Measurements from ENCODE around the gene SV2C. TPM values are rescaled to one million over a fixed set of nuclear protein-coding genes. Genes with fewer than 3 reads are reported as not detected.

Gene SV2C
- total RNA-seq, 1 donor from 2014 or later, result under 0.01 TPM

- Histone ChIP-seq H3K9me3 (ENCODE audit: control insufficient read depth in 3 of 3, low read length in 3 of 3) (no peaks in the 10 kb centered on the region), H3K27me3 (ENCODE audit: control insufficient read depth in 3 of 3, insufficient read depth in 3 of 3, low read length in 3 of 3) (no peaks in the 10 kb centered on the region), H3K27ac (ENCODE audit: low read depth, low read length) (no peak overlapping the region), H3K4me3 (ENCODE audit: low read length in 3 of 3) (no peak overlapping the region), H3K9ac (ENCODE audit: low read depth in 1 of 3, low read length in 3 of 3) (no peak overlapping the region), H3K4me1 (ENCODE audit: control insufficient read depth in 3 of 3, insufficient read depth in 3 of 3, low read length in 3 of 3) (no peaks in the 10 kb centered on the region), H3K36me3 (ENCODE audit: control insufficient read depth in 3 of 3, insufficient read depth in 3 of 3, low read length in 3 of 3) (no peaks in the 10 kb centered on the region)
Observed at GRCh38 chr5:76341651-76342334, 258.6 kb downstream of the SV2C start.

DNA sequence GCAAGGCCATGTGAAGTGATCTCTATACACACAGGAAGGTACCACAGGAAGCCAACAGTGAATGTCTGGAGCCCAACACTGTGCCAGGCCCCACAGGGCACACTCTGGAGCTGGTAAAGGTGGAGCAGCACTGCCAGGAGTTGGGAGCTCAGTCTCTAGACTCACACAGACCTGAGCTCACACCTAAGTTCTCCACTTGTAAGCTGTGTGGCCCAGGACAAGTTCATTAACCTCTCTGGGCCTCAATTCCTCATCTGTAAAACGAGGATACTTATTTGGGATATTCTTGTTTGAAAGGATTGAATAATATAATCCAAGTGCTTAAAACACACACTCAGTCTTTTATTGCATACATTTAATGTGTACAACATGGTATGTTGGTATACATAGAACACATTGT lies 259.3 kb downstream of the SV2C start:
- Histone ChIP-seq H3K36me3 (ENCODE audit: control insufficient read depth in 3 of 3, insufficient read depth in 3 of 3, low read length in 3 of 3) (no peaks in the 10 kb centered on the region), H3K27ac (ENCODE audit: low read depth, low read length) (no peak overlapping the region), H3K9ac (ENCODE audit: low read depth in 1 of 3, low read length in 3 of 3) (no peak overlapping the region), H3K9me3 (ENCODE audit: control insufficient read depth in 3 of 3, low read length in 3 of 3) (no peaks in the 10 kb centered on the region), H3K27me3 (ENCODE audit: control insufficient read depth in 3 of 3, insufficient read depth in 3 of 3, low read length in 3 of 3) (no peaks in the 10 kb centered on the region), H3K4me3 (ENCODE audit: low read length in 3 of 3) (no peak overlapping the region), H3K4me1 (ENCODE audit: control insufficient read depth in 3 of 3, insufficient read depth in 3 of 3, low read length in 3 of 3) (no peaks in the 10 kb centered on the region)

GRCh38 chr5:76345582-76345981 lies 262.4 kb downstream of the SV2C start:
- no peaks in the 10 kb centered on the region for H3K4me1 ChIP-seq (ENCODE audit: control insufficient read depth in 3 of 3, insufficient read depth in 3 of 3, low read length in 3 of 3)
- H3K36me3 ChIP-seq (ENCODE audit: control insufficient read depth in 3 of 3, insufficient read depth in 3 of 3, low read length in 3 of 3), result no peaks in the 10 kb centered on the region
- H3K9me3 ChIP-seq (ENCODE audit: control insufficient read depth in 3 of 3, low read length in 3 of 3), result no peaks in the 10 kb centered on the region
- H3K4me3 ChIP-seq (ENCODE audit: low read length in 3 of 3), result no peak overlapping the region
- H3K9ac ChIP-seq (ENCODE audit: low read depth in 1 of 3, low read length in 3 of 3), result no peak overlapping the region
- H3K27me3 ChIP-seq (ENCODE audit: control insufficient read depth in 3 of 3, insufficient read depth in 3 of 3, low read length in 3 of 3), result no peaks in the 10 kb centered on the region
- H3K27ac ChIP-seq (ENCODE audit: low read depth, low read length), result no peak overlapping the region

- no peak overlapping the region for H3K9ac ChIP-seq (ENCODE audit: low read depth in 1 of 3, low read length in 3 of 3)
- no peak overlapping the region for H3K4me3 ChIP-seq (ENCODE audit: low read length in 3 of 3)
- no peaks in the 10 kb centered on the region for H3K4me1 ChIP-seq (ENCODE audit: control insufficient read depth in 3 of 3, insufficient read depth in 3 of 3, low read length in 3 of 3)
- no peak overlapping the region for H3K27ac ChIP-seq (ENCODE audit: low read depth, low read length)
- no peaks in the 10 kb centered on the region for H3K27me3 ChIP-seq (ENCODE audit: control insufficient read depth in 3 of 3, insufficient read depth in 3 of 3, low read length in 3 of 3)
- H3K36me3 ChIP-seq (ENCODE audit: control insufficient read depth in 3 of 3, insufficient read depth in 3 of 3, low read length in 3 of 3), result no peaks in the 10 kb centered on the region
- H3K9me3 ChIP-seq (ENCODE audit: control insufficient read depth in 3 of 3, low read length in 3 of 3), result no peaks in the 10 kb centered on the region
Observed at GRCh38 chr5:76351176-76351575, 268.0 kb downstream of the SV2C start.

DNA sequence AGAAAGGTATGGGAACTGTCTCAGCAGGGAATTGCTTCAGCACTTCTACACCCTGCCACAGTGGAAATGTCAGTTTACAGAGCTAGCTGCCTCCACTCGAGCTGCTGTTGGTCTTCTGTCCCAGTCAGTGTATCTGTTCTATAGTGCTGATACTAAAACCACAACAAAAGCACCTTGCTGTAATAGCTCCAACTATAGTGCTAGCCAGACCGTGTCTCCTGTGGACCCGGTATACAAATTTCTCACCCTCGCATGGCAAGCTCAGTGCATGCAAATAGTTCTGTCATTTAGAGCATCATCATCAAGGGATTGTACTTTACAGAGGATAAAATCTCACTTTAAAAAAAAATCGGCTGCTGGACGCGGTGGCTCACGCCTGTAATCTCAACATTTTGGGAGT lies 268.4 kb downstream of the SV2C start:
- H3K27me3 ChIP-seq (ENCODE audit: control insufficient read depth in 3 of 3, insufficient read depth in 3 of 3, low read length in 3 of 3), result no peaks in the 10 kb centered on the region
- H3K4me1 ChIP-seq (ENCODE audit: control insufficient read depth in 3 of 3, insufficient read depth in 3 of 3, low read length in 3 of 3), result no peaks in the 10 kb centered on the region
- no peak overlapping the region for H3K27ac ChIP-seq (ENCODE audit: low read depth, low read length)
- H3K4me3 ChIP-seq (ENCODE audit: low read length in 3 of 3), result no peak overlapping the region
- no peaks in the 10 kb centered on the region for H3K9me3 ChIP-seq (ENCODE audit: control insufficient read depth in 3 of 3, low read length in 3 of 3)
- H3K9ac ChIP-seq (ENCODE audit: low read depth in 1 of 3, low read length in 3 of 3), result no peak overlapping the region
- no peaks in the 10 kb centered on the region for H3K36me3 ChIP-seq (ENCODE audit: control insufficient read depth in 3 of 3, insufficient read depth in 3 of 3, low read length in 3 of 3)

DNA sequence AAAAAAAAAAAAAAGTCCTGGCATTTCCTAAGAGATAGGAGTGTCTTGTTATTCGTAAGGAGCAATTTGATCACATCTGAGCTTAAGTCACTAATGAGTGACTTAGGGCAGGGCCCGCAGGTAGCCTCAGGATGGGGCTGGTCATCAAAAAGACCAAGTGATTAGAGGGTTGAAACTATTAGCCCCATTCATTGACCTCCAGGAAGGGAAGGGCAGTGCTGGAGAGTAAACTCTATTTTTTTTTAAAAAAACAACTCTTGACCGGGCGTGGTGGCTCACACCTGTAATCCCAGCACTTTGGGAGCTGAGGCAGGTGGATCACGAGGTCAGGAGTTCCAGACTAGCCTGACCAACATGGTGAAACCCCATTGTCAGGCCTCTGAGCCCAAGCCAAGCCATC lies 273.7 kb downstream of the SV2C start:
- Histone ChIP-seq H3K9ac (ENCODE audit: low read depth in 1 of 3, low read length in 3 of 3) (no peak overlapping the region), H3K27me3 (ENCODE audit: control insufficient read depth in 3 of 3, insufficient read depth in 3 of 3, low read length in 3 of 3) (peaks cover 0 to 2% (median 0%) of the 10 kb centered on the region in 3 donors), H3K36me3 (ENCODE audit: control insufficient read depth in 3 of 3, insufficient read depth in 3 of 3, low read length in 3 of 3) (no peaks in the 10 kb centered on the region), H3K27ac (ENCODE audit: low read depth, low read length) (no peak overlapping the region), H3K4me3 (ENCODE audit: low read length in 3 of 3) (no peak overlapping the region), H3K9me3 (ENCODE audit: control insufficient read depth in 3 of 3, low read length in 3 of 3) (no peaks in the 10 kb centered on the region), H3K4me1 (ENCODE audit: control insufficient read depth in 3 of 3, insufficient read depth in 3 of 3, low read length in 3 of 3) (no peaks in the 10 kb centered on the region)

DNA sequence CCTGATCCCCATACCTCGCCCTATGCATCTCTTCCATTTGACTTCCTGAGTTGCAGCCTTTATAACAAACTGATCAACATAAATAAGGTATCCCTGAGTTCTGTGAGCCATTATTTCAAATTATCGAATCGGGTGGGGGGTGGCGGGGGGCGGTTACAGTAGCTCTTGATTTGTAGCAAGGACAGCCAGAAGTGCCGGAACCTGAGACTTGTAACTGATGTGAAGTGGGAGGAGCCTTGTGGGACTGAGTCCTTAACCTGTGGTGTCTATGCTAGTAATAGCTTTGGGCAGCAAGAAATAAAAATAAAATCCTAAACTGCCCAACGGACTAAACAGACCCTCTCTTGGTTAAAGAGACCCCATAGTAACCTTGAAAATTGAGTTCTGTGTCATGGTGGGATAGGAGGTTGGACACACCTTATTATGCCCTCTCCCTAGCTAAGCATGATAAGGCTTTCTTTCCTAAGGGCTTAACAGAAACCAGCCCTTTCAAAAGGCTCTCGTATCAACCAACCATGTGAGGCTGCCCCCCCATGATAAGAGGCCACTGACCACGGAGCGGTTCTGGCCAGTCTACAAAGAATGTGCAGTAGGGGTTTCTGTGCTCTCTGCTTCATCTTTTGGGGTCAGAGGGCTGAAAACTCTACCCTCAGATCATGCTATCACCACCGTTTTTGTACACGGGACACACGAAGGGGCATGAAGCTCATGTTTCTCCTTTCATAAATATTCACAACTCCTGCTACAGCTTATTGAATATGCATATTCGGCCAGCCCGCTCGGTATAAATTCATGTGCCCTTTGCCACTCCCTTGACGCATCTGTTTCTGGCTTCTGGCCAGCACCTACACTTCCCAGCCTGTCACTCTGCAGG lies 280.4 kb downstream of the SV2C start:
- no peaks in the 10 kb centered on the region for H3K36me3 ChIP-seq (ENCODE audit: control insufficient read depth in 3 of 3, insufficient read depth in 3 of 3, low read length in 3 of 3)
- no peaks in the 10 kb centered on the region for H3K9me3 ChIP-seq (ENCODE audit: control insufficient read depth in 3 of 3, low read length in 3 of 3)
- no peak overlapping the region for H3K9ac ChIP-seq (ENCODE audit: low read depth in 1 of 3, low read length in 3 of 3)
- no peak overlapping the region for H3K27ac ChIP-seq (ENCODE audit: low read depth, low read length)
- no peak overlapping the region for H3K4me3 ChIP-seq (ENCODE audit: low read length in 3 of 3)
- no peaks in the 10 kb centered on the region for H3K27me3 ChIP-seq (ENCODE audit: control insufficient read depth in 3 of 3, insufficient read depth in 3 of 3, low read length in 3 of 3)
- no peaks in the 10 kb centered on the region for H3K4me1 ChIP-seq (ENCODE audit: control insufficient read depth in 3 of 3, insufficient read depth in 3 of 3, low read length in 3 of 3)

DNA sequence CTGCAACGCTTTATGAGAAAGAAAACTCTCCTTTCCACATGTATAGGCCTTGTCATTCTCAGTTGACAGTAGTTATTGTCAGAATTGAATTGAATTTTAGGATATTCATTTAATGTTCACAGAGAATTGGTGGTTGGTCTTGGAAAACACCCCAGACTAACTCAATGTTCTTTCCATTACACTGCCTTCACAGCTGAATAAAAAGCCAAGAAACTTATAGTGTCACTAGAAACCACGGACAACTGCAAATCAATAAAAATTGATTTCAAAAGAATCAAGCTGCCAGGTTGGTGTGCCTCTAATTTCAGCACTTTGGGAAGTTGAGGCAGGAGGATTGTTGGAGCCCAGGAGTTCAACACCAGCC lies 281.0 kb downstream of the SV2C start:
- H3K27me3 ChIP-seq (ENCODE audit: control insufficient read depth in 3 of 3, insufficient read depth in 3 of 3, low read length in 3 of 3), result no peaks in the 10 kb centered on the region
- no peak overlapping the region for H3K4me3 ChIP-seq (ENCODE audit: low read length in 3 of 3)
- no peaks in the 10 kb centered on the region for H3K4me1 ChIP-seq (ENCODE audit: control insufficient read depth in 3 of 3, insufficient read depth in 3 of 3, low read length in 3 of 3)
- no peak overlapping the region for H3K27ac ChIP-seq (ENCODE audit: low read depth, low read length)
- no peaks in the 10 kb centered on the region for H3K9me3 ChIP-seq (ENCODE audit: control insufficient read depth in 3 of 3, low read length in 3 of 3)
- no peak overlapping the region for H3K9ac ChIP-seq (ENCODE audit: low read depth in 1 of 3, low read length in 3 of 3)
- H3K36me3 ChIP-seq (ENCODE audit: control insufficient read depth in 3 of 3, insufficient read depth in 3 of 3, low read length in 3 of 3), result no peaks in the 10 kb centered on the region

DNA sequence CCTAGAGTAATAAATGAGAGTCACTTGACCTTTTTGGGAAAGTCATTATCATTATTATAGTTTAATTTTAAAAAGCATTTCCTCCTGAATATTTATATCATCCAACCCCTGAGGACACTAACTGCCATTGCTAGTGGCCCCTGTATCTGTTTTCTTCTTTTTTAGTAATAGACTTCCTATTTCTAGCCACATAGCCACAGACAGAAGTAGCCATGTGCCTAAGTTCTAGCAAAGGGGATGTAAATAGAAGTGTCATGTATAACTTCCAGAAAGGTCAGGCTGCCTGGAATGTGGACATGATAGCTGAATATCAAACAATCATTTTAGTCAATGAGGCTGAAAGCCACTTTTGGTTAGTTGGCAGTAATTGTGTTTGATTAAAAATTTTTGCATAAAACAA lies 282.4 kb downstream of the SV2C start:
- H3K4me1 ChIP-seq (ENCODE audit: control insufficient read depth in 3 of 3, insufficient read depth in 3 of 3, low read length in 3 of 3), result no peaks in the 10 kb centered on the region
- H3K9ac ChIP-seq (ENCODE audit: low read depth in 1 of 3, low read length in 3 of 3), result no peak overlapping the region
- H3K27me3 ChIP-seq (ENCODE audit: control insufficient read depth in 3 of 3, insufficient read depth in 3 of 3, low read length in 3 of 3), result no peaks in the 10 kb centered on the region
- H3K36me3 ChIP-seq (ENCODE audit: control insufficient read depth in 3 of 3, insufficient read depth in 3 of 3, low read length in 3 of 3), result no peaks in the 10 kb centered on the region
- no peak overlapping the region for H3K27ac ChIP-seq (ENCODE audit: low read depth, low read length)
- H3K9me3 ChIP-seq (ENCODE audit: control insufficient read depth in 3 of 3, low read length in 3 of 3), result no peaks in the 10 kb centered on the region
- no peak overlapping the region for H3K4me3 ChIP-seq (ENCODE audit: low read length in 3 of 3)

DNA sequence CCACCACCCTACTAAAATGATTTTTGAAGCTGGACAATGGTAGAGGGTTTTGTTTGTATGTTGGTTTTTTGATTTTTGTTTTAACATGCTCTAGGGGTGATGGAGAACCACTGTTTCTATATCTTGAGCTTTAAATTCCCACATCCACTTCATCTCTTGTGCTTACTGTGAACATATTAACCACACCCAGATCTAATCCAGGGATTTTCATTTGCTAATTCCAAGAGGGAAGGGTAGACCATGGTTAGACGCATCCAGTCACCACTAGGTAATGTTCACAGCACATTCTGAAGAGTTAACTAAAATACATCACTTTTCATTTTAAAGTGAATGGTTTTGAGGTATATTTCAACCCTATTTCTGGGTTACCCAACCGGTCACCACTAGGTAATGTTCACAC lies 283.4 kb downstream of the SV2C start:
- H3K9ac ChIP-seq (ENCODE audit: low read depth in 1 of 3, low read length in 3 of 3), result no peak overlapping the region
- no peaks in the 10 kb centered on the region for H3K9me3 ChIP-seq (ENCODE audit: control insufficient read depth in 3 of 3, low read length in 3 of 3)
- no peaks in the 10 kb centered on the region for H3K4me1 ChIP-seq (ENCODE audit: control insufficient read depth in 3 of 3, insufficient read depth in 3 of 3, low read length in 3 of 3)

More for the DNA sequence above, 283.4 kb downstream of the SV2C start:
- Histone ChIP-seq H3K27me3 (ENCODE audit: control insufficient read depth in 3 of 3, insufficient read depth in 3 of 3, low read length in 3 of 3) (no peaks in the 10 kb centered on the region), H3K27ac (ENCODE audit: low read depth, low read length) (no peak overlapping the region), H3K4me3 (ENCODE audit: low read length in 3 of 3) (no peak overlapping the region), H3K36me3 (ENCODE audit: control insufficient read depth in 3 of 3, insufficient read depth in 3 of 3, low read length in 3 of 3) (no peaks in the 10 kb centered on the region)
